A549 (cell line): Measurements from ENCODE around the gene RNU5D-1. TPM values are rescaled to one million over a fixed set of nuclear protein-coding genes. Genes with fewer than 3 reads are reported as not detected.

ENCODE experiments used
- ATAC-seq, 2 experiments: fragments of 200-7000 bp in 1 of 2; fragments of >200 bp in 1 of 2; cut with Nextera tagmentation in 1 of 2; cut with Tn5 transposase in 1 of 2; 3 replicates each; pipeline versions ENCODE4 v1.8.0 to v1.9.1; 2018 to 2020; ENCODE audit warnings: mild to moderate bottlenecking in 1 of 2, moderate library complexity in 1 of 2
- CTCF ChIA-PET: fragments of 300-600 bp; sonication (Branson Sonifier 250); formaldehyde crosslinking; extraction: SDS; loops from one replicate; lab custom pipeline; 2021; ENCODE audit warnings: antibody characterized with exemption, inconsistent platforms; lab: Yijun Ruan, JAX
- POLR2A ChIA-PET: fragments of 350-600 bp; formaldehyde crosslinking; extraction: SDS; loops from one replicate; lab custom pipeline; 2021; ENCODE audit warnings: antibody characterized with exemption, inconsistent platforms; lab: Yijun Ruan, JAX
- DNase-seq, 2 experiments: peaks; one replicate each; pipeline versions ENCODE4 v3.0.0 to v3.0.0-alpha.2; 2011 to 2016; ENCODE audit warnings: low read depth in 1 of 2, low spot score in 1 of 2
- FAIRE-seq: peaks from 2 replicates; lab custom pipeline; 2011; peaks lifted over from hg19 to GRCh38; lab: Jason Lieb, UNC
- H3K27ac ChIP-seq, 2 experiments: fragments of >200 bp; sonication (Bioruptor Twin); formaldehyde crosslinking; 3 replicates each; pipeline ENCODE4 v1.5.1; 2016 to 2017
- H3K4me1 ChIP-seq: fragments of >200 bp; sonication (Bioruptor Twin); formaldehyde crosslinking; 3 replicates; pipeline ENCODE4 v1.6.1; 2016
- H3K4me2 ChIP-seq: fragments of >200 bp; sonication (Bioruptor Twin); formaldehyde crosslinking; 3 replicates; pipeline ENCODE4 v1.6.1; 2016
- H3K4me3 ChIP-seq: fragments of >200 bp; sonication (Bioruptor Twin); formaldehyde crosslinking; 3 replicates; pipeline ENCODE4 v1.5.1; 2016
- H3K9me3 ChIP-seq: fragments of >200 bp; sonication (Bioruptor Twin); formaldehyde crosslinking; 3 replicates; pipeline ENCODE4 v1.6.1; 2016
- CBX8 ChIP-seq: fragments of 200-600 bp; sonication (generic); IDR thresholded peaks from 2 replicates; pipeline ENCODE4 v1.6.1; 2016
- CEBPB ChIP-seq, 2 experiments: fragments of >200 bp in 1 of 2; sonication (Bioruptor Twin) in 1 of 2; formaldehyde crosslinking in 1 of 2; IDR thresholded peaks; 2 replicates each; pipeline ENCODE4 v1.6.1; 2012 to 2016
- E2F6 ChIP-seq: IDR thresholded peaks from 2 replicates; pipeline ENCODE4 v1.6.1; 2012; ENCODE audit warnings: low read depth, borderline replicate concordance
- EHF ChIP-seq: fragments of 250-450 bp; sonication (Bioruptor Pico); IDR thresholded peaks from 2 replicates; pipeline ENCODE4 v1.5.0; 2020; ENCODE audit warnings: mild to moderate bottlenecking
- EHMT2 ChIP-seq: fragments of 200-600 bp; sonication (generic); IDR thresholded peaks from 2 replicates; pipeline ENCODE4 v1.6.1; 2016; ENCODE audit warnings: antibody characterized with exemption, low read depth, mild to moderate bottlenecking, moderate library complexity
- EP300 ChIP-seq, 2 experiments: fragments of >200 bp; sonication (Bioruptor Twin); formaldehyde crosslinking; IDR thresholded peaks; 2 replicates in 1 of 2; 3 replicates in 1 of 2; pipeline ENCODE4 v1.6.1; 2016 to 2017
- ESRRA ChIP-seq: fragments of 150-350 bp; IDR thresholded peaks from 2 replicates; pipeline ENCODE4 v1.6.1; 2014; ENCODE audit warnings: mild to moderate bottlenecking, low read length, borderline replicate concordance
- GATA3 ChIP-seq: IDR thresholded peaks from 2 replicates; pipeline ENCODE4 v1.6.1; 2012; ENCODE audit warnings: borderline replicate concordance
- HES2 ChIP-seq: fragments of >200 bp; sonication (Bioruptor Twin); formaldehyde crosslinking; IDR thresholded peaks from 2 replicates; pipeline ENCODE4 v1.6.1; 2016
- HEYL ChIP-seq: fragments of 250-450 bp; sonication (Bioruptor Pico); IDR thresholded peaks from 2 replicates; pipeline ENCODE4 v1.8.0; 2021; ENCODE audit warnings: mild to moderate bottlenecking, moderate library complexity
- HOXA7 ChIP-seq: fragments of 250-450 bp; sonication (Bioruptor Pico); IDR thresholded peaks from 2 replicates; pipeline ENCODE4 v1.5.0; 2020; ENCODE audit warnings: mild to moderate bottlenecking, moderate library complexity
- HOXB13 ChIP-seq: fragments of 250-450 bp; sonication (Bioruptor Pico); IDR thresholded peaks from 2 replicates; pipeline ENCODE4 v1.5.0; 2020; ENCODE audit warnings: low read depth, mild to moderate bottlenecking, moderate library complexity
- MAX ChIP-seq: IDR thresholded peaks from 2 replicates; pipeline ENCODE4 v1.6.1; 2012
- NFE2L2 ChIP-seq: fragments of 150-350 bp; conservative IDR thresholded peaks from 2 replicates; pipeline ENCODE4 v1.6.1; 2014; ENCODE audit warnings: low read length
- NPAS2 ChIP-seq: fragments of 250-450 bp; sonication (Bioruptor Pico); IDR thresholded peaks from 2 replicates; pipeline ENCODE4 v1.8.0; 2022; ENCODE audit warnings: mild to moderate bottlenecking, moderate library complexity, borderline replicate concordance
- PBX3 ChIP-seq: IDR thresholded peaks from 2 replicates; pipeline ENCODE4 v1.6.1; 2012
- POLR2AphosphoS2 ChIP-seq: conservative IDR thresholded peaks from 2 replicates; pipeline ENCODE4 v1.6.1; 2012; ENCODE audit warnings: low read length, improper control_type of control experiment, inconsistent platforms
- RARB ChIP-seq: fragments of 250-450 bp; sonication (Bioruptor Pico); IDR thresholded peaks from 2 replicates; pipeline ENCODE4 v1.8.0; 2021; ENCODE audit warnings: mild to moderate bottlenecking, moderate library complexity
- RCOR1 ChIP-seq: fragments of 150-350 bp; IDR thresholded peaks from 2 replicates; pipeline ENCODE4 v1.6.1; 2014; ENCODE audit warnings: antibody characterized with exemption, low read length, low read depth
- REST ChIP-seq: fragments of 200-600 bp; sonication (generic); IDR thresholded peaks from 2 replicates; pipeline ENCODE4 v1.6.1; 2016; ENCODE audit warnings: antibody characterized with exemption, mild to moderate bottlenecking, moderate library complexity
- TFCP2L1 ChIP-seq: fragments of 250-450 bp; sonication (Bioruptor Pico); IDR thresholded peaks from 2 replicates; pipeline ENCODE4 v1.5.0; 2021; ENCODE audit warnings: mild to moderate bottlenecking
- ZC3H11A ChIP-seq: fragments of 450-650 bp; IDR thresholded peaks from 2 replicates; pipeline ENCODE4 v1.6.1; 2014; ENCODE audit warnings: antibody characterized with exemption, mild to moderate bottlenecking
- ZFP36 ChIP-seq: fragments of 450-650 bp; IDR thresholded peaks from 2 replicates; pipeline ENCODE4 v1.6.1; 2014; ENCODE audit warnings: borderline replicate concordance; ENCODE audit not compliant: partially characterized antibody
- ZNF302 ChIP-seq: fragments of 250-450 bp; sonication (Bioruptor Pico); IDR thresholded peaks from 2 replicates; pipeline ENCODE4 v1.9.0; 2021; ENCODE audit warnings: inconsistent platforms, mild to moderate bottlenecking, moderate library complexity
- WGBS: methylation state at CpG from one replicate; pipeline ENCODE4 v1.1.6; 2017; ENCODE audit errors: missing lambda C conversion rate; 5-methylcytosine and 5-hydroxymethylcytosine counted together
- polyA plus RNA-seq, 4 experiments: library from polyadenylated mRNA; depleted of rRNA in 3 of 4; stranded (reverse); fragments of >200 nt; fragmentation: RNase III in 1 of 4; extraction: RNeasy Plus Mini Kit Qiagen cat#74134 plus additional on column Dnase treatment in 1 of 4; gene quantifications; 2 replicates in 3 of 4; 3 replicates in 1 of 4; pipeline ENCODE4 v1.2.3, GENCODE V29; 2011 to 2017

RNU5D-1 gene
- polyA plus RNA-seq, 2 of the 4 experiments (the other 2 are of a cell fraction), result not detected

- DNase-seq, result no peak
- Histone ChIP-seq H3K9me3 (no peaks in the 10 kb centered on the region), H3K27ac (no peak overlapping the region), H3K4me1 (peaks cover 6% of the 10 kb centered on the region; the same call in 1 of the 3 replicates), H3K4me2 (no peak overlapping the region), H3K4me3 (no peak overlapping the region)
- ChIA-PET POLR2A (interaction anchor here (2.0 kb wide), 1 partner anchor 46 kb away, joined by 28 read pairs; the partner anchor contains the start of genes ARMH1 and TMEM53), CTCF (interaction anchor here (0.6 kb wide), 1 partner anchor 68 kb away, joined by 3 read pairs; the partner anchor contains the start of gene BEST4)
- ATAC-seq, result no peak
- no peak for FAIRE-seq
- TF ChIP-seq ZC3H11A (no peak), HOXB13 (CRISPR knock-in tag) (no peak), ZNF302 (CRISPR knock-in tag) (no peak), EHMT2 (no peak), EP300 (IDR thresholded peaks at IDR 0.05) (no peak), CBX8 (no peak), TFCP2L1 (CRISPR knock-in tag) (no peak)
- 87% methylated on average over 4 of the region's 4 CpGs for WGBS
These were observed 10.7 kb downstream of the RNU5D-1 start for GRCh38 chr1:44720281-44720680.

- ChIA-PET CTCF (interaction anchor here (0.6 to 1.8 kb wide), 5 partner anchors 10 to 75 kb away, joined by 3 to 8 read pairs (median 4); partner anchors contain the start of genes BEST4 and RNU5D-1), POLR2A (no interaction called here)
- H3K4me3 ChIP-seq, result no peak overlapping the region
- 77% methylated on average over 5 of the region's 5 CpGs for WGBS
- H3K9me3 ChIP-seq, result no peaks in the 10 kb centered on the region
- peaks cover 6% of the 10 kb centered on the region; the same call in 1 of the 3 replicates for H3K4me1 ChIP-seq
- DNase-seq (no peak), FAIRE-seq (no peak), ATAC-seq (no peak)
- no peak overlapping the region for H3K27ac ChIP-seq
- H3K4me2 ChIP-seq, result no peak overlapping the region
- TF ChIP-seq NFE2L2, result no peak
- TF ChIP-seq RARB (CRISPR knock-in tag), result no peak
- TF ChIP-seq HEYL (CRISPR knock-in tag), result no peak
- no peak for TF ChIP-seq CEBPB (IDR thresholded peaks at IDR 0.05)
- TF ChIP-seq HES2, result no peak
- TF ChIP-seq PBX3, result no peak
- TF ChIP-seq, all 56 proteins: peak for 0
These were observed 11.7 kb downstream of the RNU5D-1 start for GRCh38 chr1:44719318-44719717.

- Histone ChIP-seq H3K4me2 (no peak overlapping the region), H3K27ac (no peak overlapping the region), H3K4me3 (no peak overlapping the region), H3K9me3 (no peaks in the 10 kb centered on the region), H3K4me1 (peaks cover 11% of the 10 kb centered on the region; the same call in 1 of the 3 replicates)
- ChIA-PET POLR2A (no interaction called here), CTCF (interaction anchor here (0.8 to 1.8 kb wide), 8 partner anchors 10 to 65 kb away, joined by 3 to 8 read pairs (median 4); partner anchors contain the start of gene RNU5D-1)
- TF ChIP-seq ESRRA, result no peak
- no peak for TF ChIP-seq POLR2AphosphoS2
- no peak for TF ChIP-seq GATA3
- 78% methylated on average over 6 of the region's 6 CpGs for WGBS
- FAIRE-seq, result no peak
- ATAC-seq, result no peak
- no peak for DNase-seq
These were observed 12.9 kb downstream of the RNU5D-1 start for GRCh38 chr1:44718091-44718490.

- Histone ChIP-seq H3K4me1 (peaks cover 11% of the 10 kb centered on the region; the same call in 1 of the 3 replicates), H3K4me2 (no peak overlapping the region), H3K4me3 (no peak overlapping the region), H3K9me3 (no peaks in the 10 kb centered on the region), H3K27ac (no peak overlapping the region)
- no peak for DNase-seq
- FAIRE-seq, result no peak
- POLR2A ChIA-PET, result no interaction called here
- CTCF ChIA-PET, result interaction anchor here (0.8 to 1.8 kb wide), 7 partner anchors 9 to 65 kb away, joined by 3 to 8 read pairs (median 3); partner anchors contain the start of gene RNU5D-1
- no peak for ATAC-seq
- WGBS, result 80% methylated on average over 1 of the region's 1 CpG
- TF ChIP-seq POLR2AphosphoS2 (no peak), EHF (CRISPR knock-in tag) (no peak), REST (no peak), MAX (no peak), ESRRA (no peak), ZFP36 (no peak), RCOR1 (no peak), GATA3 (no peak), TFCP2L1 (CRISPR knock-in tag) (no peak), HOXA7 (CRISPR knock-in tag) (no peak), NPAS2 (no peak), HES2 (no peak), E2F6 (no peak), RARB (CRISPR knock-in tag) (no peak)
These were observed 13.3 kb downstream of the RNU5D-1 start for GRCh38 chr1:44717653-44718052.
